GM21529 (cell line): ENCODE results near the gene TPST1.
"Not testable (repeated sequence)": the region's sequence is repeated elsewhere in the genome, so short reads cannot be mapped to it uniquely, and the experiment has no call there.

ENCODE experiments used
- ATAC-seq: cut with Tn5 transposase; IDR thresholded peaks from one replicate; pipeline ENCODE4 v1.9.1; 2021; ENCODE audit not compliant: unreplicated experiment

The TPST1 gene

DNA sequence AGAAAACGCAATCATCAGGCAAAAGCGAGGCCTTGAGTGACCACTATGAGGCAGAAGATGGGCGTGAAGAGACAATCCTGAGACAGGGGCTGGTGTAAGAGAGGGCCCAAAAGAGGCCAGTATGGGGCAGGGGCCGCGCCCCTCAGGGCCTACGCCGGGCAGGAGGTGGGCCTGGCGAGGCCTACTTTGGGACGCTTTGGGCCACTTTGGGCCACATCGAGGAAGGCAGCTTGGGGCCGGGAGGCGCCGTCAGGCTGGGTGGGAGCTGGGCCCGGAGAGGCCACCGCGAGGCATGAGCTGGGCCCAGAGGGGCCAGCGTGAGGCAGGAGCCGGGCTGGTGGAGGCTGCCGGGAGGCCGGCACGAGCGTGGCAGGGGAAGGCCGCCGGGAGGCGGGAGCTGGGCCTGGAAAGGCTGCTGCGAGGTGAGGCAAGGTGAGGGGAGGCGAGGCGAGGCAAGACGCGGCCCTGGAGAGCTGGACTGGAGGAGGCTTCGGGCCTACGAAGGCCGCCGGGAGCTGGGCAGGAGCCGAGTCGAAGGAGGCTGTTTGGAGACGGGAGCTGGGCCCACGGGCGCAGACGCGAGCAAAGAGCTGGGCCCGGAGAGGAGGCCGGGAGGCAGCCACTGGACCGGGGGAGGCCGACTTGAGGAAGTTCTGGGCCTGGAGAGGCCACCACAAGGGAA, 171.3 kb downstream of the TPST1 start:
- no peak for ATAC-seq

DNA sequence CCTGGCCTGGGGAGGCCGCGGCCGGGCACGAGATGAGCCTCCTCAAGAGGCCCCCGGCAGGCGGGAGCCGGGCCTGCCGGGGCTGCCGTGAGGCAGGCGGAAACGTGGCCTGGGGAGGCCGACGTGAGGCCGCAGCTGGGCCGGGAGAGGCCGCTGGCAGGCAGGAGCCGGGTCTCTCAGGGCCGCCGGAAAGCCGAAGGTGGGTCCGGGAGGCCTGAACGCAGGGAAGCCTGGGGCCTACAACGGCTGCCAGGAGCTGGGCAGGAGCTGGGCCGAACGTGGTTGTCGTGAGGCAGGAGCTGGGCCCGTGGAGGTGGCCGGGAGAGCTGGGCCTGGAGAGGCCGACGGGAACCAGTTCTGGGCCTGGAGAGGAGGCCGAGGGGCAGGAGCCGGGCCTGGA, 171.9 kb downstream of the TPST1 start:
- no peak for ATAC-seq

DNA sequence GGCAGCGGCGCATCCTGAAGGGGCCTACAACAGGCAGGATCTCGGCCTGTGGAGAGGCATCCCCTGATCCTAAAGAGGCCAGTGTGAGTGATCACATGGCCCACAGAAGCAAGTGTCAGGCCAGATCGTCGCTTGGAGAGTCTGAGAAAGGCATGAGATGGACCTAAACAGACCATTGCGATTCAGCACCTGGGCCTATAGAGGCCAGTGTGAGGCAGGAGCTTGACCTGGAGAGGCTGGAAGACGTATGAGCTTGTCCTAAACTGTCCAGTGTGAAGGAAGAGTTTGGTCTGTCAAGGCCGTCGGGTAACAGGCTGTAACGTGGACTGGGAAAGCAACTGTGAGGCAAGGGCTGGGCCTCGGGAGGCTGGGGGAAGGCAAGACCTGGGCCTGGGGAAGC, 172.6 kb downstream of the TPST1 start:
- no peak for ATAC-seq

DNA sequence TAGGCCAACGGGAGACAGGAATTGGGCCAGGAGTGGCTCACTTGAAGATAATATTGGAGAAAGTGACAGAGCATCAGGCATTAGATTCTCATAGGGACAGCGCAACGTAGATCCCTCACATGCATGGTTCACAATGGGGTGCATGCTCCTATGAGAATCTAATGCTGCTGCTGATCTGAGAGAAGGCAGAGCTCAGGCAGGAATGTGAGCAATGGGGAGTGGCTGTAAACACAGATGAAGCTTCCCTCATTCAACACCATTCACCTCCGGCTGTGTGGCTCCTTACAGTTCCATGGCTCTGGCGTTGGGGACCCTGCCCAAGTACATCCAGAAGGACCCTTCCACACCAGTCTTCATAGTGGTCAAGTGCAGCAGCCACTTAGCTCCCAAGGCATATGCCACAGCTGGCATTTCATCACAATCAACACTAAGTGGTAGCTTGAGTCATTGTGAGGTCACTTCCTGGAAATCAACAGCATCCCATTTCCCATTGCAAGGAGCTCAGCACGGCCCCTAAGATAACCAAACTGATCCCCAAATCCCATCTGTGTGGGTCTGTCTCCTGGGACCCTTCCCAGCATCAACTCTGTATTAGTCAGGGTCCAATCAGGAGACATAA, 174.5 kb downstream of the TPST1 start:
- ATAC-seq: no peak

DNA sequence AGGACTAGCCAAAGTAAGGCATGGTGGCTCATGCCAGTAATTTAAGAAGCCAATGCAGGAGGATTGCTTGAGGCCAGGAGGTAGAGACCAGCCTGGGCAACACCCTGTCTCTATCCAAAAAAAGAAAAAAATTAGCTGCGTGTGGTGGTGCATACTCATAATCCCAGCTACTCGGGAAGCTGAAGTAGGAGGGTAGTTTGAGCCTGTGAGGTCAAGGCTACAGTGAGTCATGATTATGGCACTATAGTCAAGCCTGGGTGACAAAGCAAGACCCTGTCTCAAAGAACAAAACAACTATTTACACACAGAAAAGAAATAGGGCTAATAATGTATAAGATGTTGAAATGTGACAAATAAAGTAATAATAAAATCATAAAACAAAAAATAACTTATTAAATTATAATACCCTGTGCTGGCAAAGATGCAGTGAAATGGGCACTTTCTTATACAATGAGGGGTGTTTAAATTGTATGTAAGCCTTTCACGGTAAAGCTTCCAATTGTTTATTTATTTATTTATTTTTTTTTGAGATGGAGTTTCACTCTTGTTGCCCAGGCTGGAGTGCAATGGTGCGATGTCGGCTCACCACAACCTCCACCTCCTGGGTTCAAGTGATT, 175.2 kb downstream of the TPST1 start:
- ATAC-seq: no peak

DNA sequence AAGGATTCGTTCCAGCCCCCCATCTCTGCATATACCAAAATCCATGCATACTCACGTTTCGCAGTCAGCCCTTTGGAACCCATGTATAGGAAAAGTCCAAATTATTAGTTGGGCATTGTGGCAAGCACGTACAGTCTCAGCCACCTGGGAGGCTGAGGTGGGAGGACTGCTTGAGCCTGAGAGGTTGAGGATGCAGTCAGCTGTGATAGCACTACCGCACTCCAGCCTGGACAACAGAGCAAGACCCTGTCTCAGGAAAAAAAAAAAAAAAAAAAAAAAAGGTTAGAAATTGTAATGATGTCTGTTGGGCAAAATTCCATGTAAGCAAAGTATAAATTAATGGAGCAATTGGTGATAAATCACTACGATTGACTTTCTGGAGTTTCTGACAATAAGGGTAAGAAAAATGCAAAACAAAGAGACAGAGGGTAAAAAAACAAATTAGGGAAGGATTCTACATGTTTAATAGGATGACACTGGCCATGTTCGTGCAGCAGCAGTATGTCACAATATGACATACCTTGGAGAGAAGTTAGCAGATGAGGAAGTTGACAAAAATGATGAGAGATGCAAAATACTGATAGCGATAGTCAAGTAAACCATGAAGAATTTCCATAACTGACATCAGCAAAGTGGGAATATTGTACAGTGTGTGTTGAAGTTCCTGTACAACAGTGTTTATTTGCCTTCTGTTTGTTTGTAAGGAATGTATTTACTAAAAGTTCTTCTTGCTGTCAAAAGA, 177.2 kb downstream of the TPST1 start:
- not testable (repeated sequence) for ATAC-seq

DNA sequence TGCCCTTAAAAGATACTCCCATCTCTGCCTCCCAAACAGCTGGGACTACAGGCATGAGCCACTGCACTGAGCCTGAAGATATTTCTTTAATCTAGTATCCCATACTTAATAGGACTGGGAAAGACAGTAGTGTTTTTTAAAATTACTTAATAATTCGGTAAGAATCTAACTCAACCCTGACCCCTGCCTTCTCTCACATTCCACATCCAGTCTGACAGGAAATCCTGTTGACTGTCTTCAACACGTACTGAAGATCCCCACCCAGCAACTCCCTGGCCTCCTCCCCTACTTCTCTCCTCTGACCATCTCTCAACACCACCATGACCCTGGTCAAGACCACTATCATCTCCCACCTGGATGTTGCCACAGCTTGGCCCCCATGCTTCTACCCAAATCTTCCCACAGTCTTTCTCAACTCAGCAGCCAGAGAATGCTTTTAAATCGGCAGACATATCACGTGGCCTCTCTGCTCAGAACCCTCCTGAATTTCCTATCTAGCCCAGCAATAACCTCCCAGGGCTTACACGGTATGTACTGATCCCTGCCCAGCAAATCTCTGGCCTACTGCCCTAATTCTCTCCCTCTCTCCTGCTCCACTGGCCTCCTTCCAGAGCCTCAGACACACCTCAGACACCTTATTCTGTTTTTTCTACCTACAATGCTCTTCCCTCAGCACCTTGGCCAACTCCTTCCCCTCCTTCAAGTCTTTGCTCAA, 180.2 kb downstream of the TPST1 start:
- ATAC-seq: not testable (repeated sequence)

DNA sequence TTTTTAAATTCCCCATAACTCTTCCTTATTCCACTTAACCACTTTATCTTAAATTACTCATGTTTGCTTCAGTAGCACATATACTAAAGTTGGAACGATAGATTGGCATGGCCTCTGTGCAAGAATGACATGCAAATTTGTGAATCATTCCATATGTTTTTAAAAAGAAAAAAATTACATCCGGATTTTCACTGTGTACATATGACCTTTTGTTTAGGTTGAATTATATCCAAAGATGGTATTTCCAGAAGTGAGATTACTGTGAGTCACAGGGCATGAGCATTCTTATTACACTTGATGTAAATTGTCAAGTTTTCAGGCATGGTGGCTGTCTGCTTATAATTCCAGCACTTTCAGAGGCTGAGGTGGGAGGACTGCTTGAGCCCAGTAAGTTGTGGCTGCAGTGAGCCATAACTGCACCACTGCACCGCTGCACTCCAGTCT, 190.0 kb downstream of the TPST1 start:
- ATAC-seq: not testable (repeated sequence)

DNA sequence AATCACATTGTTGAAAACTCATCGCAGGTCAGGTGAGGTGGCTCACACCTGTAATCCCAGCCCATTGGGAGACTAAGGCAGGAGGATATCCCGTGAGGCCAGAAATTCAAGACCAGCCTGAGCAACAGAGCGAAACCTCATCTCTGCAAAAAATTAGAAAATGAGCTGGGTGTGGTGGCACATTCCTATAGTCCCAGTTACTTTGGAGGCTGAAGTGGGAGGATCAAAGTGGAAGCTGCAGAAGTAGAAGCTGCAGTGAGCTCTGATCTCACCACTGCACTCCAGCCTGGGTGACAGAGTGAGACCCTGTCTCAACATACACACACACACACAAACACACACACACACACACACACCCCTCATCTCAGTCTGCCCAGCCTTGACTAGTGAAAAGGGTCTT, 190.9 kb downstream of the TPST1 start:
- ATAC-seq: not testable (repeated sequence)

DNA sequence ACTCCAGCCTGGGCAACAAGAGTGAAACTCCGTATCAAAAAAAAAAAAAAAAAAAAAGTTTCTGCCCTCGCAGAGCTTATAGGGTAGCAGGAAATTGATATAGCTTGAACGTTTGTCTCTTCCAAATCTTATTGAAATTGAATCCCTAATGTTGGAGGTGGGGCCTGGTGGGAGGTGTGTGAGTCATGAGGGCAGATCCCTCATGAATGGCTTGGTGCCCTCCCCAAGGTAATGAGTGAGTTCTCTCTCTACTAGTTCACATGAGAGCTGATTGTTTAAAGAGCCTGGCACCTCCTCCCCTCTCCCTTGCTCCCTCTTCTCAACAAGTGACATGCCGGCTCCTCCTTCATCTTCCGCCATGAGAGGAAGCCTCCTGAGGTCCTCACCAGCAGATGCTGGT, 193.7 kb downstream of the TPST1 start:
- ATAC-seq: not testable (repeated sequence)

DNA sequence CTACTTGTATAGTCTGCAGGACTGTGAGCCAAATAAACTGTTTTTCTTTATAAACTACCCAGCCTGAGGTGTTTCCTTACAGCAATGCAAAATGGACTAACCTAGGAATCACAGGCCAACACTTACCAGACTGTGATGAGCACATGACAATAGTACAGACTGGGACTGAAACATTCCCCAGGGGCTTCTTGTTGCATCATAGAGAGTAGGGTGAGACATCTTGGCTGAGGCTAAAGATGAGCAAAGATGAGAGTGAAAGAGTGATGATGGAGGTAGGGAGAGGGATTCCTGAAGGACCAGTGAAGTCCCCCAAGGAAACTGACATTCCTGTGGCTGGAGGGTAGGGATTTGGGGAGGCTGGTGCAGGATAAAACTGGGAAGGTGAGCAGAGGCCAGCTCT, 194.4 kb downstream of the TPST1 start:
- ATAC-seq: no peak

DNA sequence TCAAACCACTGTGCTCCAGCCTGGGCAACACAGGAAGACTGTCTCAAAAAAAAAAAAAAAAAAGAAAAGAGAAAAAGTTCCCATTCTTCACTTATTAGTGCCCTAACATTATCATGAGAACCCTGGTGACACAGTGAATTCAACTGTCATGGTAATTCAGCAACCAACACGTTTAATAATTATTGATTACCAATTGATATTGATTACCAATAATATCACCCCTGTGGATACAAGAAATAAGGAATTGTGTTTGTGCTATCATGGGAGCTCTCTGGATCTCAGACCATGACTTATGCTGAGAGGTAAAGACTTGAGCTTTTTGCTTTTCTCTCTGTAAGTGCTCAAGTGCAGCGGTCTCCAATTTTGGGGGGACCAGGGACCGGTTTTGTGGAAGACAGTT, 195.3 kb downstream of the TPST1 start:
- no peak for ATAC-seq

DNA sequence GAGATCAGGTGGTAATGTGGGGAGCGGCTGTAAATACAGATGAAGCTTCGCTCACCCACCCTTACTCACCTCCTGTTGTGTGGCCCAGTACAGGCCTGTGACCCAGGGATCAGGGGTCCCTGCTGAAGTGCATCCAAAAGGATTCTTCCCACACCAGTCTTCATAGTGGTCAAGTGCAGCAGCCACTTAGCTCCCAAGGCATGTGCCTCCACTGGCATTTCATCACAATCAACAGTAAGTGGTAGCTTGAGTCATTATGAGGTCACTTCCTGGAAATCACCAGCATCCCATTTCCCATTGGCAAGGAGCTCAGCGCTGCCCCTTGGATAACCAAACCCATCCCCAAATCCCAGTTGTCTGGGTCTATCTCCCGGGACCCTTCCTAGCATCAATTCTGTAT, 196.0 kb downstream of the TPST1 start:
- ATAC-seq: not testable (repeated sequence)

DNA sequence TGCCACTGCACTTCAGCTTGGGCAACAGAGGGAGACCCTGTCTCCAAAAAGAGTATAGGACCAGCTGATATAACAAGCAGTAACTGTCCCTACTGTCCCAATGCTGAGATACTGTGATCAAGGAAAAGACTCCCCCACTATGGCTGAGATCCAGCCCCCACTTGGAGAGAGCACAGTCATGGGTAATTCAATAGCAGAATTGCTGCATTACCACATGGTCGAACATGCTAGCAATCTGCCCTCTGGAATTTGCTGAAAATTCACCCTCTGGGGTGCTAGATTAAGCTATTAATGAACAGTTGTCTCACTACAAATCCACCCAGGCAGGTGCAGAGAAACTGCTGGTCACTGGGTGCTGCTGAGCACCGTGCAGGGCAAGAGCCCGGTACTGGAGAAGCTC, 196.8 kb downstream of the TPST1 start:
- ATAC-seq: not testable (repeated sequence)

DNA sequence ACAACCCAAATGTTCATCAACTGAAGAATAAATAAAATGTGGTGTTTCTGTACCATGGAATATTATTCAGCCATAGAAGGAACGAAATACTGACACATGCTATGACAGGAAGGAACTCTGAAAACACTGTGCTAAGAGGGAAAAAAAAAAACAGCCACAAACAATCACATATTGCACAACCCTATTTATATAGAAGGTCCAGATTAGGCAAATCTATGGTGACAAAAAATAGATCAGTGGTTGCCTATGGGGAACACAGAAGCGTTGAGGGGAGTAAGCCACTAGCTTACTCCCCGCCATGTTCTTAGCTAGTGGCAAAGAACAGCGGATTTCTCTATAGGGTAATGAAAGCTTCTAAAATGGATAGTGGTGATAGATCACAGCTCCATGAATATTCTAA, 198.4 kb downstream of the TPST1 start:
- no peak for ATAC-seq

DNA sequence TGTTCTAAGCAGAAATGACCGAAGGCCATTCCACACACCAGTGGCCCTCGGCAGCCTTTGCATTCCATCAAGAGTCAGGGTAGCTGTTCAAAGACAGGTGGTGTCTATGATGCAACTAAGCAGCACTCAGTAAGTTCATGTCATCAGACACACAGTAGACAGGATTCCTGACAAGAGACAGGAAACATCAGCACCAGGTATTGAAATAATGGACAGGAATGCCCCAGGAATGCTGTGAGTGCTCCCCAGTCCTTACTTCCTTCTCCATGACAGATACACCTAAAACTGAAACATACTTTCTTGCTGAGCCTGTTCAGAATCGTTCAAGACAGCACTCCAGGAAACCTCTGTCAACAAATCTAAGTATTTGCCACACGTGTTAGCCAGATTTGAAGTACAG, 204.4 kb downstream of the TPST1 start:
- no peak for ATAC-seq
